WTC11 (cell line): ENCODE data around the gene CPT1A. TPM values are rescaled to one million over a fixed set of nuclear protein-coding genes. Genes with fewer than 3 reads are reported as not detected.

ENCODE experiments used
- ATAC-seq: fragments of 200-7000 bp; cut with Tn5 transposase; 2 replicates; pipeline ENCODE4 v1.10.0; 2021; ENCODE audit warnings: mild to moderate bottlenecking, moderate library complexity
- CTCF ChIA-PET: fragments of 300-600 bp; sonication (Branson Sonifier 250); formaldehyde crosslinking; loops from one replicate; lab custom pipeline; 2021; ENCODE audit warnings: antibody characterized with exemption; lab: Charles Lee
- POLR2A ChIA-PET: fragments of 350-600 bp; sonication (Branson Sonifier 250); formaldehyde crosslinking; loops from one replicate; lab custom pipeline; 2021; ENCODE audit warnings: antibody characterized with exemption; lab: Charles Lee
- DNase-seq: peaks from one replicate; pipeline ENCODE4 v3.0.0; 2021; ENCODE audit warnings: low spot score
- H3K27ac Mint-ChIP-seq: 2 replicates; pipeline ENCODE4 v1.8.0; 2021; ENCODE audit warnings: mixed read lengths
- H3K27me3 Mint-ChIP-seq: 2 replicates; pipeline ENCODE4 v1.8.0; 2021; ENCODE audit warnings: low read depth, mild to moderate bottlenecking, moderate library complexity, mixed read lengths
- H3K36me3 Mint-ChIP-seq: 2 replicates; pipeline ENCODE4 v1.8.0; 2021; ENCODE audit warnings: mixed read lengths
- H3K4me1 Mint-ChIP-seq: 2 replicates; pipeline ENCODE4 v1.8.0; 2022; ENCODE audit warnings: mixed read lengths
- H3K4me3 Mint-ChIP-seq: 2 replicates; pipeline ENCODE4 v1.8.0; 2021; ENCODE audit warnings: mild to moderate bottlenecking, moderate library complexity, mixed read lengths
- H3K9me3 Mint-ChIP-seq: 2 replicates; pipeline ENCODE4 v1.8.0; 2021; ENCODE audit warnings: mixed read lengths
- AFF4 ChIP-seq: sonication (generic); formaldehyde crosslinking; IDR thresholded peaks from 2 replicates; pipeline ENCODE4 v1.8.1; 2023; ENCODE audit warnings: mild to moderate bottlenecking, missing genetic modification reagents, borderline replicate concordance
- ATF1 ChIP-seq: sonication (generic); formaldehyde crosslinking; IDR thresholded peaks from 2 replicates; pipeline ENCODE4 v1.8.1; 2023; ENCODE audit warnings: mild to moderate bottlenecking, moderate library complexity, missing genetic modification reagents
- HMGA2 ChIP-seq: fragments of 250-450 bp; sonication (Bioruptor Pico); IDR thresholded peaks from 2 replicates; pipeline ENCODE4 v1.4.0; 2021; ENCODE audit warnings: mild to moderate bottlenecking, moderate library complexity
- JUN ChIP-seq: sonication (generic); formaldehyde crosslinking; IDR thresholded peaks from 2 replicates; pipeline ENCODE4 v1.8.0; 2023; ENCODE audit warnings: mild to moderate bottlenecking, missing genetic modification reagents
- MAX ChIP-seq: sonication (generic); formaldehyde crosslinking; IDR thresholded peaks from 2 replicates; pipeline ENCODE4 v1.8.0; 2022; ENCODE audit warnings: mild to moderate bottlenecking, missing genetic modification reagents
- NFYB ChIP-seq: sonication (generic); formaldehyde crosslinking; conservative IDR thresholded peaks from 2 replicates; pipeline ENCODE4 v1.8.0; 2022; ENCODE audit warnings: low read depth, missing genetic modification reagents
- NR2C2 ChIP-seq: sonication (generic); formaldehyde crosslinking; IDR thresholded peaks from 2 replicates; pipeline ENCODE4 v1.8.0; 2022; ENCODE audit warnings: mild to moderate bottlenecking, missing genetic modification reagents
- TCF7 ChIP-seq: sonication (generic); formaldehyde crosslinking; IDR thresholded peaks from 2 replicates; pipeline ENCODE4 v1.8.0; 2022; ENCODE audit warnings: mild to moderate bottlenecking, low read depth, missing genetic modification reagents, moderate library complexity
- TP53 ChIP-seq: sonication (generic); formaldehyde crosslinking; IDR thresholded peaks from 2 replicates; pipeline ENCODE4 v1.8.1; 2023; ENCODE audit warnings: mild to moderate bottlenecking, missing genetic modification reagents
- ZSCAN18 ChIP-seq: fragments of 250-450 bp; sonication (Bioruptor Pico); IDR thresholded peaks from 2 replicates; pipeline ENCODE4 v2.1.2; 2022; ENCODE audit warnings: mild to moderate bottlenecking, moderate library complexity
- total RNA-seq: library from RNA; stranded (reverse); gene quantifications from 3 replicates; pipeline ENCODE4 v1.2.3, GENCODE V29; 2021
- TF ChIP-seq, protein P1 (sequence below): sonication (generic); formaldehyde crosslinking; IDR thresholded peaks from 2 replicates; pipeline ENCODE4 v1.8.0; 2022; ENCODE audit warnings: mild to moderate bottlenecking, missing genetic modification reagents
- TF ChIP-seq, protein P2 (sequence below): sonication (generic); formaldehyde crosslinking; IDR thresholded peaks from 2 replicates; pipeline ENCODE4 v1.8.0; 2022; ENCODE audit warnings: mild to moderate bottlenecking, missing genetic modification reagents

CPT1A gene
- total RNA-seq, 1 experiment from 2014 or later = 28.1 TPM

DNA sequence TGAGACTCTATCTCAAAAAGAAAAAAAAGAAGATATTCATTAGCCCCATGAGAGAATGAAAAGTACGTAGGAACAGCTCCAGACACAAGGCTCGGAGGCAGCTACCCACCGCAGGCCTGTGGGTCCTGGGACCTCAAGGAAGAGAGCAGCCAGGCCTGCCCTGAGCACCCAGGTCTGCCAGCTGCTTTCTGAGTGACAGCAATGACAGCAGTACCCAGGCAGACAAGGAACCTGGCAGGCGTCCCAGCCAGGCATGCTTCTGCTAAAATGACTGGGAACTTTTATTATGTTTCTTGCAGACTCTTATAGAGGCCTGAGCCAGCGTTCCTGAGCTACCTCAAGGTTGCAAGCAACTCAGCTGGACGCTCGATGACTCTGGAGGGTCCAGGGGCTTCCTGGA, 31.6 kb downstream of the CPT1A start (continued):
- TF ChIP-seq NFYB (CRISPR knock-in tag) = no peak
- TF ChIP-seq NR2C2 = no peak
- TF ChIP-seq ATF1 (CRISPR knock-in tag) = no peak
- TF ChIP-seq, protein P1, sequence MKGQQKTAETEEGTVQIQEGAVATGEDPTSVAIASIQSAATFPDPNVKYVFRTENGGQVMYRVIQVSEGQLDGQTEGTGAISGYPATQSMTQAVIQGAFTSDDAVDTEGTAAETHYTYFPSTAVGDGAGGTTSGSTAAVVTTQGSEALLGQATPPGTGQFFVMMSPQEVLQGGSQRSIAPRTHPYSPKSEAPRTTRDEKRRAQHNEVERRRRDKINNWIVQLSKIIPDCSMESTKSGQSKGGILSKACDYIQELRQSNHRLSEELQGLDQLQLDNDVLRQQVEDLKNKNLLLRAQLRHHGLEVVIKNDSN = no peak
- no peak for TF ChIP-seq TP53 (CRISPR knock-in tag)
- no peak for TF ChIP-seq AFF4 (CRISPR knock-in tag)
- TF ChIP-seq, protein P2, sequence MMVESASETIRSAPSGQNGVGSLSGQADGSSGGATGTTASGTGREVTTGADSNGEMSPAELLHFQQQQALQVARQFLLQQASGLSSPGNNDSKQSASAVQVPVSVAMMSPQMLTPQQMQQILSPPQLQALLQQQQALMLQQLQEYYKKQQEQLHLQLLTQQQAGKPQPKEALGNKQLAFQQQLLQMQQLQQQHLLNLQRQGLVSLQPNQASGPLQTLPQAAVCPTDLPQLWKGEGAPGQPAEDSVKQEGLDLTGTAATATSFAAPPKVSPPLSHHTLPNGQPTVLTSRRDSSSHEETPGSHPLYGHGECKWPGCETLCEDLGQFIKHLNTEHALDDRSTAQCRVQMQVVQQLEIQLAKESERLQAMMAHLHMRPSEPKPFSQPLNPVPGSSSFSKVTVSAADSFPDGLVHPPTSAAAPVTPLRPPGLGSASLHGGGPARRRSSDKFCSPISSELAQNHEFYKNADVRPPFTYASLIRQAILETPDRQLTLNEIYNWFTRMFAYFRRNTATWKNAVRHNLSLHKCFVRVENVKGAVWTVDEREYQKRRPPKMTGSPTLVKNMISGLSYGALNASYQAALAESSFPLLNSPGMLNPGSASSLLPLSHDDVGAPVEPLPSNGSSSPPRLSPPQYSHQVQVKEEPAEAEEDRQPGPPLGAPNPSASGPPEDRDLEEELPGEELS (CRISPR knock-in tag) = no peak
- no peak for TF ChIP-seq MAX (CRISPR knock-in tag)

GRCh38 chr11:68809506-68809905, 32.2 kb downstream of the CPT1A start:
- POLR2A ChIA-PET = no interaction called here

GRCh38 chr11:68808787-68809186, 32.9 kb downstream of the CPT1A start:
- POLR2A ChIA-PET = no interaction called here
- H3K27me3 Mint-ChIP-seq = no peaks in the 10 kb centered on the region
- no peak overlapping the region for H3K27ac Mint-ChIP-seq
- CTCF ChIA-PET = interaction anchor here (3.1 kb wide), 1 partner anchor 10 kb away, joined by 25 read pairs; no protein-coding TSS in a partner anchor
- DNase-seq = no peak
- no peaks in the 10 kb centered on the region for H3K36me3 Mint-ChIP-seq
- no peak overlapping the region for H3K4me3 Mint-ChIP-seq
- TF ChIP-seq TCF7 (CRISPR knock-in tag) = no peak
- peak; percentile 97 for TF ChIP-seq HMGA2 (CRISPR knock-in tag)
- no peaks in the 10 kb centered on the region for H3K4me1 Mint-ChIP-seq
- ATAC-seq = no peak
- H3K9me3 Mint-ChIP-seq = no peaks in the 10 kb centered on the region

More at GRCh38 chr11:68809506-68809905, 32.2 kb downstream of the CPT1A start:
- DNase-seq (no peak), ATAC-seq (no peak)
- no peak for TF ChIP-seq JUN (CRISPR knock-in tag)
- no peak for TF ChIP-seq ZSCAN18 (CRISPR knock-in tag)
- no peaks in the 10 kb centered on the region for H3K27me3 Mint-ChIP-seq
- no peaks in the 10 kb centered on the region for H3K4me1 Mint-ChIP-seq
- no peak overlapping the region for H3K27ac Mint-ChIP-seq
- no peaks in the 10 kb centered on the region for H3K36me3 Mint-ChIP-seq
- CTCF ChIA-PET = interaction anchor here (1.4 to 3.1 kb wide), 3 partner anchors 11 to 225 kb away, joined by 3 to 25 read pairs (median 14); no protein-coding TSS in a partner anchor
- no peaks in the 10 kb centered on the region for H3K9me3 Mint-ChIP-seq
- no peak overlapping the region for H3K4me3 Mint-ChIP-seq
